Testis (tissue), 3 donors: ENCODE measurements around the gene ASPHD1. TPM values are rescaled to one million over a fixed set of nuclear protein-coding genes. Genes with fewer than 3 reads are reported as not detected.

Source experiments
- DNase-seq: peaks from one replicate; pipeline ENCODE4 v3.0.0-alpha.2; 2019
- H3K27ac ChIP-seq, 2 donors: fragments of 200-600 bp; sonication (generic); one replicate each; pipeline ENCODE4 v1.5.1; 2019
- H3K27me3 ChIP-seq: fragments of 200-600 bp; sonication (generic); one replicate; pipeline ENCODE4 v1.5.1; 2019
- H3K36me3 ChIP-seq: fragments of 200-600 bp; sonication (generic); one replicate; pipeline ENCODE4 v1.5.1; 2017; ENCODE audit warnings: low read depth; ENCODE audit errors: missing control alignments
- H3K4me1 ChIP-seq: fragments of 200-600 bp; sonication (generic); one replicate; pipeline ENCODE4 v1.5.1; 2019
- H3K4me3 ChIP-seq, 2 donors: fragments of 200-600 bp; sonication (generic); one replicate each; pipeline ENCODE4 v1.5.1; 2017 to 2019
- H3K9me3 ChIP-seq: fragments of 200-600 bp; sonication (generic); one replicate; pipeline ENCODE4 v1.5.1; 2017
- POLR2A ChIP-seq: fragments of 450-650 bp; IDR thresholded peaks from one replicate; pipeline ENCODE4 v1.6.1; 2017; ENCODE audit warnings: antibody characterized with exemption, mild to moderate bottlenecking, moderate library complexity
- WGBS, 2 donors: methylation state at CpG; one replicate each; pipeline ENCODE4 v1.1.5; 2018; 5-methylcytosine and 5-hydroxymethylcytosine counted together
- intact Hi-C: fragments of 100-400 bp; cut with DNase I; formaldehyde crosslinking; loops from one replicate; pipeline ENCODE4 v1.15.1; 2023; ENCODE audit warnings: low total_unique reads
- polyA plus RNA-seq: library from polyadenylated mRNA; stranded (reverse); fragments of 350-450 nt; fragmentation: Illumina TruSeq; extraction: RNeasy Lipid Tissue Mini Kit (QIAGEN cat#74804); gene quantifications from one replicate; pipeline ENCODE4 v1.2.3, GENCODE V29; 2014; ENCODE audit warnings: low read depth, low replicate concordance; ENCODE audit not compliant: insufficient read depth
- total RNA-seq, 2 donors: library from RNA; depleted of rRNA; stranded (reverse); fragments of >200 nt; gene quantifications; one replicate each; pipeline ENCODE4 v1.2.3, GENCODE V29; 2016
- TF ChIP-seq, protein P1 (sequence below), 3 experiments: fragments of 450-650 bp in 2 of 3; fragments of 200-600 bp in 1 of 3; sonication (generic) in 1 of 3; IDR thresholded peaks; one replicate each; pipeline ENCODE4 v1.5.1; 2016 to 2019; ENCODE audit warnings: antibody characterized with exemption in 3 of 3, mild to moderate bottlenecking in 2 of 3, moderate library complexity in 1 of 3

The ASPHD1 gene
- total and polyA plus RNA-seq, 3 donors from 2014 or later, result 6.2 to 13.7 (median 11.1) TPM

DNA sequence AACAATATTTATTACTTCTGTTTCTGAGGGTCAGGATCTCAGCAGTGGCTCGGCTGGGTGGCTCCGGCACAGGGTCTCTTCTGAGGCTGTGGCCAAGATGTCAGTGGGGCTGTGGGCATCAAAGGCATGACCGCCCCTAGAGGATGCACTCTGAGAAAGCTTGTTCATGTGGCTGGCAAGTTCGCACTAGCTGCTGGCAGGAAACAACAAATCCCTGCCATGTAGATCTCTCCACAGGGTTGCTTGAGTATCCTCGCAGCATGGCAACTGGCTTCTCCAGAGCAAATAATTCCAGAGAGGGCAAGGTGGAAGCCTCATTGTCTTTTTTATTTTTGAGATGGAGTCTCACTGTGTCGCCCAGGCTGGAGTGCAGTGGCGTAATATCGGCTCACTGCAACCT, 13.2 kb downstream of the ASPHD1 start:
- intact Hi-C loops, result no loop called here
- no peak for TF ChIP-seq POLR2A
- no peak overlapping the region for H3K4me3 ChIP-seq
- no peaks in the 10 kb centered on the region for H3K4me1 ChIP-seq
- no peaks in the 10 kb centered on the region for H3K27me3 ChIP-seq
- no peak for DNase-seq
- 95 to 96% methylated on average over 8 of the region's 8 CpGs for WGBS, 2 donors
- peaks cover 4% of the 10 kb centered on the region for H3K36me3 ChIP-seq
- H3K9me3 ChIP-seq, result no peaks in the 10 kb centered on the region
- no peak overlapping the region for H3K27ac ChIP-seq

DNA sequence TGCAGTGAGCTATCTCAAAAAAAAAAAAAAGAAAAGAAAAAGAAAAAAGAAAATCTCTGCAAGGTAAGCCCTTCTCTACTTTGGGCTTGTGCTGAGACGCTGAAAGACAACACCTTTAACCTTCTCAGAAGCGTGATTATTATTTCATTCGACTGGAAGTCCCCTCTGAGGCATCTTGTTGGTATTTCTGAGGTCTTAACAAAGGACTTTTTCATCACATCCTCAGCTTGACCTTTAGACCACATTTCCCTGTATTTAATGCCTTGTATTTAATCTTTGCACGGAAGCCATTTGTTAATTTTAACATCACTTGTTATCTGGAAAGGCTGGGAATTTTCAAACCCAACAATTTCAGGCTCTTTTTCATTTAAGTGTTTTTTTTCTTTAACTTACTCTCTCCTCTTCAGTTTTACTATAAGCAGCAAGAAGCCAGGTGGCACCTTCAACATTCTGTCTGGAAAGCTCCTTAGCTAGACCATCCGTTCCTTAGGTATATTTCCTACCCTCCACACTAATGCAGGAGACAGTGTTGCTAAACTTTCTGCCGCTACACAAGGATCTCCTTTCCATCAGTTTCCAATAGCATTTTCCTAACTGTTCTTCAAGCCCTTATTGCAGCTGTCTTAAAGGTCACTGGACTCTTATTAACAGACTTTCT, 15.4 kb downstream of the ASPHD1 start:
- intact Hi-C loops, result no loop called here
- no peak for DNase-seq
- peaks cover 4% of the 10 kb centered on the region for H3K36me3 ChIP-seq
- WGBS, 2 donors, result 76 to 79% methylated on average over 6 of the region's 6 CpGs
- no peak overlapping the region for H3K4me3 ChIP-seq
- H3K4me1 ChIP-seq, result peaks cover 5% of the 10 kb centered on the region
- H3K27ac ChIP-seq, result no peak overlapping the region
- H3K9me3 ChIP-seq, result no peaks in the 10 kb centered on the region
- H3K27me3 ChIP-seq, result no peaks in the 10 kb centered on the region
- no peak for TF ChIP-seq POLR2A
- TF ChIP-seq, protein P1, sequence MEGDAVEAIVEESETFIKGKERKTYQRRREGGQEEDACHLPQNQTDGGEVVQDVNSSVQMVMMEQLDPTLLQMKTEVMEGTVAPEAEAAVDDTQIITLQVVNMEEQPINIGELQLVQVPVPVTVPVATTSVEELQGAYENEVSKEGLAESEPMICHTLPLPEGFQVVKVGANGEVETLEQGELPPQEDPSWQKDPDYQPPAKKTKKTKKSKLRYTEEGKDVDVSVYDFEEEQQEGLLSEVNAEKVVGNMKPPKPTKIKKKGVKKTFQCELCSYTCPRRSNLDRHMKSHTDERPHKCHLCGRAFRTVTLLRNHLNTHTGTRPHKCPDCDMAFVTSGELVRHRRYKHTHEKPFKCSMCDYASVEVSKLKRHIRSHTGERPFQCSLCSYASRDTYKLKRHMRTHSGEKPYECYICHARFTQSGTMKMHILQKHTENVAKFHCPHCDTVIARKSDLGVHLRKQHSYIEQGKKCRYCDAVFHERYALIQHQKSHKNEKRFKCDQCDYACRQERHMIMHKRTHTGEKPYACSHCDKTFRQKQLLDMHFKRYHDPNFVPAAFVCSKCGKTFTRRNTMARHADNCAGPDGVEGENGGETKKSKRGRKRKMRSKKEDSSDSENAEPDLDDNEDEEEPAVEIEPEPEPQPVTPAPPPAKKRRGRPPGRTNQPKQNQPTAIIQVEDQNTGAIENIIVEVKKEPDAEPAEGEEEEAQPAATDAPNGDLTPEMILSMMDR (IDR thresholded peaks at IDR 0.05), result no peak

DNA sequence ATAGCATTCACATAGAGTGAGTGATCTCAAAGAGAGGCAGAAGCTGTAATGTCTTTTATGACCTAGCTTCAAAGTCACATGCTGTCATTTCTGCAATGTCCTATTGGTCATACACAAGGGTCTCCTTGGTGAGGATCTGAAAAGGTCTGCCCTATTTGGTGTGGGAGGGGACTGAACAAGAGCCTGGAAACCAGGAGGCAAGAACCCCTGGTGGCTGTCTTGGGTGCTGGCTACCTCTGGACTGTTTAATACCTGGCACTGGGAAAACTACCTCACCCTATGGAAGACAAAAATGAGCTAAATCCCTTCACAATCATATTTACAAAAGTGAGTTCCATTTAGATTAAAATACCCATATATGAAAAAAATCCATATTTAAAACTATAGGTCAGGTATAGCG, 16.7 kb downstream of the ASPHD1 start:
- no peaks in the 10 kb centered on the region for H3K27me3 ChIP-seq

DNA sequence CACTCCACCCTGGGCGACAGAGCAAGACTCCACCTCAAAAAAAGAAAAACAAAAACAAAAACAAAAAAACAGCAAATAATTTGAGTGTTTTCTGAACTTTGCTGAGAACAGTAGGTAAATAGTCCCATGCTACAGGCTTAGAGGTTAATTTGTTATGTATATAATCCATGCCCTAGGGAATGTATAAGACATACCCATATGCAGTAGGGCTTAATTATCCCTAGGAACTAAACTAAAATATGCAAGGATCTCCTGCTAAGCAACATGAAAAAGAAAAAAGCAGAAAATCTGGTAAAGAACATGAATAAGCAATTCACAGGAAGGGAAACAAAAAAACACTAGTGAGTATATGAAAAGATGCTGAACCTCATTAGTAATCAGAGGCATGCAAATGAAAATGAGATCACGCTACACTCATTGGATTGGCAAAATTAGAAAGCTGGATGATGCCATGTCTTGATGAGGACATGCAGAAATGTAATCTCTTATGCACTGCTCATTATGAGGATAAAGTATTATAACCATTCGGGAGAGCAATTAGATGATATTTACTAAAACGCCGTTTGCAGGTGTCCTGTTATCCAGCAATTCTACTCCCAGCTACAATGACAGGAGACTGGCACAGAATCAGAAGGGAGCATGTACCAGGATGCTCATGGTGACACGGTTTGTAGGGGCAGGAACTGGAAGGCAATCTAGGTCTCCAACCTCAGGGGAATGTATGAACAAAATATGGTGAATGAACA, 20.2 kb downstream of the ASPHD1 start:
- Histone ChIP-seq H3K36me3 (peaks cover 4% of the 10 kb centered on the region), H3K9me3 (no peaks in the 10 kb centered on the region), H3K4me3 (no peak overlapping the region), H3K27me3 (no peaks in the 10 kb centered on the region), H3K27ac (no peak overlapping the region), H3K4me1 (peaks cover 18% of the 10 kb centered on the region)
- intact Hi-C loops, result no loop called here
- WGBS, 2 donors, result 57 to 69% methylated on average over 6 of the region's 6 CpGs
- no peak for DNase-seq
- TF ChIP-seq POLR2A, result no peak
- TF ChIP-seq, protein P1 (IDR thresholded peaks at IDR 0.05), result no peak

More for the DNA sequence above, 16.7 kb downstream of the ASPHD1 start:
- no peak for DNase-seq
- Histone ChIP-seq H3K27ac (no peak overlapping the region), H3K36me3 (peaks cover 4% of the 10 kb centered on the region), H3K9me3 (no peaks in the 10 kb centered on the region), H3K4me3 (no peak overlapping the region), H3K4me1 (peaks cover 10% of the 10 kb centered on the region)
- no peak for TF ChIP-seq POLR2A
- TF ChIP-seq, protein P1 (IDR thresholded peaks at IDR 0.05), result no peak
- WGBS, 2 donors, result 88 to 91% methylated on average over 1 of the region's 1 CpG
- intact Hi-C loops, result no loop called here

DNA sequence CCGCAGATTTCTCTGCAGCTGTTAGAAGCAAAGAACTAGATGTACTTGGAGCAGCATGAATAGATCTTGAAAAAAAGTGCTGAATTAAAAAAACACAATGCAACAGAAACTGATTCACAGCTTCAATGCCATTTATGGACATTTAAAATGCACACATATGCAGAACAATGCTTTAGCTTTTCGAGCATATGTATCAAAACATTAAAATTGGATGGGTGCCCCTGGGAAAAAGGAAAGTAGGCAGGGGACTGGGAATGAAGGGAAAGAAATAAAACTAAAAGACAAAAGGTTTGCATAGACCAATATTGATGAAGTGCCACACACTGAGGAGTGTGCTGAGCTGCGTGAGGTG, 20.7 kb downstream of the ASPHD1 start:
- TF ChIP-seq POLR2A, result no peak
- H3K27ac ChIP-seq, result peak overlapping the region; percentile 65 to 73
- H3K4me3 ChIP-seq, result no peak overlapping the region
- H3K4me1 ChIP-seq, result peaks cover 18% of the 10 kb centered on the region
- H3K36me3 ChIP-seq, result peaks cover 4% of the 10 kb centered on the region
- intact Hi-C loops, result no loop called here
- WGBS, 2 donors, result 42 to 59% methylated on average over 3 of the region's 3 CpGs
- no peak for DNase-seq
- H3K27me3 ChIP-seq, result no peaks in the 10 kb centered on the region
- H3K9me3 ChIP-seq, result no peaks in the 10 kb centered on the region
